ENCODE results near the gene WFDC9. TPM values are rescaled to one million over a fixed set of nuclear protein-coding genes. Genes with fewer than 3 reads are reported as not detected.

The WFDC9 gene
- total RNA-seq, 2 experiments from 2014 or later, result not detected

- Histone ChIP-seq H2AFZ (ENCODE audit: low read length) (no peak overlapping the region), H3K36me3 (ENCODE audit: insufficient read depth, low read length) (no peaks in the 10 kb centered on the region), H3K4me3 (ENCODE audit: low read depth, low read length, poor library complexity, severe bottlenecking) (no peak overlapping the region), H3K9me3 (ENCODE audit: low read length) (no peaks in the 10 kb centered on the region), H3K4me1 (ENCODE audit: insufficient read depth, low read length, poor library complexity, severe bottlenecking) (no peaks in the 10 kb centered on the region), H3K27ac (ENCODE audit: low read depth, low read length, poor library complexity, severe bottlenecking) (no peak overlapping the region), H4K20me1 (ENCODE audit: insufficient read depth, low read length) (no peaks in the 10 kb centered on the region), H3K79me2 (ENCODE audit: insufficient read depth, low read depth, low read length) (no peaks in the 10 kb centered on the region), H3K4me2 (ENCODE audit: low read length) (no peak overlapping the region), H3K9me2 (ENCODE audit: insufficient read depth, low read length) (no peaks in the 10 kb centered on the region)
- ChIA-PET POLR2A (no interaction called here), CTCF (ENCODE audit: unreplicated experiment) (no interaction called here)
- DNase-seq (ENCODE audit: low spot score), result no peak
- intact Hi-C loops (cut with micrococcal nuclease; ENCODE audit: unreplicated experiment), result no loop called here
- TF ChIP-seq EZH2phosphoT487 (IDR thresholded peaks at IDR 0.05; ENCODE audit: borderline replicate concordance, low read depth, low read length), result no peak
- TF ChIP-seq, protein P1, sequence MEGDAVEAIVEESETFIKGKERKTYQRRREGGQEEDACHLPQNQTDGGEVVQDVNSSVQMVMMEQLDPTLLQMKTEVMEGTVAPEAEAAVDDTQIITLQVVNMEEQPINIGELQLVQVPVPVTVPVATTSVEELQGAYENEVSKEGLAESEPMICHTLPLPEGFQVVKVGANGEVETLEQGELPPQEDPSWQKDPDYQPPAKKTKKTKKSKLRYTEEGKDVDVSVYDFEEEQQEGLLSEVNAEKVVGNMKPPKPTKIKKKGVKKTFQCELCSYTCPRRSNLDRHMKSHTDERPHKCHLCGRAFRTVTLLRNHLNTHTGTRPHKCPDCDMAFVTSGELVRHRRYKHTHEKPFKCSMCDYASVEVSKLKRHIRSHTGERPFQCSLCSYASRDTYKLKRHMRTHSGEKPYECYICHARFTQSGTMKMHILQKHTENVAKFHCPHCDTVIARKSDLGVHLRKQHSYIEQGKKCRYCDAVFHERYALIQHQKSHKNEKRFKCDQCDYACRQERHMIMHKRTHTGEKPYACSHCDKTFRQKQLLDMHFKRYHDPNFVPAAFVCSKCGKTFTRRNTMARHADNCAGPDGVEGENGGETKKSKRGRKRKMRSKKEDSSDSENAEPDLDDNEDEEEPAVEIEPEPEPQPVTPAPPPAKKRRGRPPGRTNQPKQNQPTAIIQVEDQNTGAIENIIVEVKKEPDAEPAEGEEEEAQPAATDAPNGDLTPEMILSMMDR (conservative IDR thresholded peaks at IDR 0.05; ENCODE audit: low read length), result no peak
- BruUV-seq (replicated peaks), result no TSS peak
Measured at GRCh38 chr20:45639687-45640086, 8.6 kb upstream of the WFDC9 start.

DNA sequence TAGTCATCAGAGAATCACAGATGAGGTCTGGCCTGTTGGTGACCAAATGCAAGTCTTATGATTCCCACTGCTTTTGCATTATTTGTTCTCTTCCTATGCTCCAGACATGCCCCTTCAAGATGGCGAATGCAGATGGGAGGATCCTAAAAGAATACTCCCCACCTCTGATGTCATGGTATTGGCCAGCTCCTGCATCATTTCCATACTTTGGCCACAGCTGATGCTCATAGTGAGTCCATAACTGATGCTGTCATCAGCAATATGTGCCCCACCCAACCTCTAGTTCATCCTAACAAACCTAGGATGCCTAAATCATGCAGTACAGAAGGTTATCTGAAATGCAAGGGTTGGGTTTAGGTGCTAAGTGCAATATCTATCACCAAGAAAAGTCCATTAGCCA, 5.4 kb upstream of the WFDC9 start:
- Histone ChIP-seq H3K9me2 (ENCODE audit: insufficient read depth, low read length) (no peaks in the 10 kb centered on the region), H3K27ac (ENCODE audit: low read depth, low read length, poor library complexity, severe bottlenecking) (no peak overlapping the region), H3K4me3 (ENCODE audit: low read depth, low read length, poor library complexity, severe bottlenecking) (no peak overlapping the region), H3K79me2 (ENCODE audit: insufficient read depth, low read depth, low read length) (no peaks in the 10 kb centered on the region), H3K4me2 (ENCODE audit: low read length) (no peak overlapping the region), H3K9me3 (ENCODE audit: low read length) (no peaks in the 10 kb centered on the region), H3K4me1 (ENCODE audit: insufficient read depth, low read length, poor library complexity, severe bottlenecking) (no peaks in the 10 kb centered on the region), H4K20me1 (ENCODE audit: insufficient read depth, low read length) (no peaks in the 10 kb centered on the region), H3K36me3 (ENCODE audit: insufficient read depth, low read length) (no peaks in the 10 kb centered on the region), H2AFZ (ENCODE audit: low read length) (no peak overlapping the region)
- no TSS peak for BruUV-seq (replicated peaks)
- intact Hi-C loops (cut with micrococcal nuclease; ENCODE audit: unreplicated experiment), result no loop called here
- ChIA-PET CTCF (ENCODE audit: unreplicated experiment) (no interaction called here), POLR2A (no interaction called here)
- DNase-seq (ENCODE audit: low spot score), result no peak
- no peak for TF ChIP-seq EZH2phosphoT487 (IDR thresholded peaks at IDR 0.05; ENCODE audit: borderline replicate concordance, low read depth, low read length)
- TF ChIP-seq, protein P1 (conservative IDR thresholded peaks at IDR 0.05; ENCODE audit: low read length), result no peak

GRCh38 chr20:45630371-45630770, 713 bp downstream of the WFDC9 start:
- Histone ChIP-seq H3K4me3 (ENCODE audit: low read depth, low read length, poor library complexity, severe bottlenecking) (no peak overlapping the region), H3K79me2 (ENCODE audit: insufficient read depth, low read depth, low read length) (no peaks in the 10 kb centered on the region), H3K9me3 (ENCODE audit: low read length) (no peaks in the 10 kb centered on the region), H2AFZ (ENCODE audit: low read length) (no peak overlapping the region), H3K4me2 (ENCODE audit: low read length) (no peak overlapping the region), H3K27ac (ENCODE audit: low read depth, low read length, poor library complexity, severe bottlenecking) (no peak overlapping the region), H3K4me1 (ENCODE audit: insufficient read depth, low read length, poor library complexity, severe bottlenecking) (no peaks in the 10 kb centered on the region), H3K36me3 (ENCODE audit: insufficient read depth, low read length) (no peaks in the 10 kb centered on the region), H3K9me2 (ENCODE audit: insufficient read depth, low read length) (no peaks in the 10 kb centered on the region), H4K20me1 (ENCODE audit: insufficient read depth, low read length) (no peaks in the 10 kb centered on the region)
- no peak for TF ChIP-seq EZH2phosphoT487 (IDR thresholded peaks at IDR 0.05; ENCODE audit: borderline replicate concordance, low read depth, low read length)
- TF ChIP-seq, protein P1 (conservative IDR thresholded peaks at IDR 0.05; ENCODE audit: low read length), result no peak
- intact Hi-C loops (cut with micrococcal nuclease; ENCODE audit: unreplicated experiment), result no loop called here
- DNase-seq (ENCODE audit: low spot score), result no peak
- CTCF ChIA-PET (ENCODE audit: unreplicated experiment), result no interaction called here
- POLR2A ChIA-PET, result no interaction called here
- no TSS peak for BruUV-seq (replicated peaks)
